Endothelial cell of umbilical vein (primary cell): ENCODE results near the gene PXK. TPM values are rescaled to one million over a fixed set of nuclear protein-coding genes. Genes with fewer than 3 reads are reported as not detected.
A peak's percentile ranks its signal among the peaks of the same experiment; 100 is the strongest.

Source experiments
- BruUV-seq: library from RNA; stranded (reverse); fragments of 400-500 nt; replicated peaks from 2 replicates; lab custom pipeline; 2021; lab: Mats Ljungman, UMichigan
- CTCF ChIA-PET: fragments of 300-600, 350-600 bp; sonication (Branson Sonifier 250); formaldehyde crosslinking; loops from one replicate; lab custom pipeline; 2021; ENCODE audit warnings: antibody characterized with exemption, inconsistent platforms; lab: Charles Lee
- POLR2A ChIA-PET: fragments of 300-600, 350-600 bp; sonication (Branson Sonifier 250); formaldehyde crosslinking; loops from one replicate; lab custom pipeline; 2021; ENCODE audit warnings: antibody characterized with exemption, inconsistent platforms; lab: Charles Lee
- DNase-seq: peaks from one replicate; pipeline ENCODE4 v3.0.0-alpha.2; 2011; ENCODE audit warnings: low read depth, low spot score
- FAIRE-seq: peaks from 2 replicates; lab custom pipeline; 2011; peaks lifted over from hg19 to GRCh38; lab: Jason Lieb, UNC
- H2AFZ ChIP-seq: 2 replicates; pipeline ENCODE4 v1.6.0; 2012; ENCODE audit warnings: low read depth, low read length, control low read depth, inconsistent platforms
- H3K27ac ChIP-seq: 2 replicates; pipeline ENCODE4 v1.5.1; 2011; ENCODE audit warnings: low read depth, mild to moderate bottlenecking, control low read depth, low read length, moderate library complexity; ENCODE audit not compliant: insufficient read depth
- H3K27me3 ChIP-seq, 2 experiments: 2 replicates each; pipeline versions ENCODE4 v1.6.0 to v1.6.1; 2011; ENCODE audit warnings: low read length in 2 of 2, mixed read lengths in 1 of 2; ENCODE audit not compliant: control insufficient read depth in 2 of 2, insufficient read depth in 2 of 2
- H3K36me3 ChIP-seq, 2 experiments: 2 replicates in 1 of 2; 3 replicates in 1 of 2; pipeline ENCODE4 v1.5.1; 2011; ENCODE audit warnings: low read length in 2 of 2, mild to moderate bottlenecking in 1 of 2, moderate library complexity in 1 of 2; ENCODE audit not compliant: control insufficient read depth in 2 of 2, insufficient read depth in 2 of 2; ENCODE audit errors: extremely low read depth in 1 of 2
- H3K4me1 ChIP-seq: 3 replicates; pipeline ENCODE4 v1.5.1; 2011; ENCODE audit warnings: mild to moderate bottlenecking, low read length; ENCODE audit not compliant: control insufficient read depth, insufficient read depth; ENCODE audit errors: extremely low read depth
- H3K4me2 ChIP-seq: 2 replicates; pipeline ENCODE4 v1.6.1; 2011; ENCODE audit warnings: low read length, control low read depth, mixed read lengths; ENCODE audit not compliant: insufficient read depth
- H3K4me3 ChIP-seq, 3 experiments: fragments of 200-600 bp in 1 of 3; sonication (generic), shearing (Covaris generic) in 1 of 3; replicated peaks in 1 of 3; 2 replicates each; pipeline ENCODE4 v1.5.1; 2011 to 2016; ENCODE audit warnings: control low read depth in 3 of 3, low read length in 3 of 3, mild to moderate bottlenecking in 2 of 3, inconsistent platforms in 1 of 3, low read depth in 1 of 3, moderate library complexity in 1 of 3; ENCODE audit not compliant: insufficient read depth in 1 of 3
- H3K79me2 ChIP-seq: 2 replicates; pipeline ENCODE4 v1.6.0; 2012; ENCODE audit warnings: low read length, inconsistent platforms; ENCODE audit not compliant: control insufficient read depth, insufficient read depth
- H3K9ac ChIP-seq: replicated peaks from 2 replicates; pipeline ENCODE3; 2011; ENCODE audit warnings: low read length, control low read depth; ENCODE audit not compliant: insufficient read depth; ENCODE audit errors: extremely low read depth
- H3K9me1 ChIP-seq: replicated peaks from 3 replicates; pipeline ENCODE4 v1.6.0; 2011; ENCODE audit warnings: mild to moderate bottlenecking, low read length; ENCODE audit not compliant: control insufficient read depth, insufficient read depth; ENCODE audit errors: extremely low read depth
- H3K9me3 ChIP-seq: replicated peaks from 2 replicates; pipeline ENCODE4 v1.5.1; 2012; ENCODE audit warnings: low read length, inconsistent platforms; ENCODE audit not compliant: control insufficient read depth, insufficient read depth
- H4K20me1 ChIP-seq: replicated peaks from 2 replicates; pipeline ENCODE3; 2011; ENCODE audit warnings: mild to moderate bottlenecking, low read length; ENCODE audit not compliant: control insufficient read depth, insufficient read depth; ENCODE audit errors: extremely low read depth
- EZH2 ChIP-seq: IDR thresholded peaks from 2 replicates; pipeline ENCODE4 v1.6.1; 2012; ENCODE audit warnings: borderline replicate concordance, low read depth, mild to moderate bottlenecking, moderate library complexity, low read length, inconsistent platforms; ENCODE audit not compliant: severe bottlenecking
- FOS ChIP-seq: IDR thresholded peaks from 2 replicates; pipeline ENCODE4 v1.6.1; 2011; ENCODE audit warnings: mild to moderate bottlenecking, low read length, moderate library complexity, borderline replicate concordance; ENCODE audit not compliant: insufficient read depth
- GATA2 ChIP-seq: IDR thresholded peaks from 2 replicates; pipeline ENCODE4 v1.7.0; 2011; ENCODE audit warnings: low read depth, mild to moderate bottlenecking, moderate library complexity, mixed read lengths, low read length; ENCODE audit not compliant: insufficient read length, insufficient read depth
- JUN ChIP-seq: IDR thresholded peaks from 2 replicates; pipeline ENCODE4 v1.6.1; 2011; ENCODE audit warnings: borderline replicate concordance, low read depth; ENCODE audit not compliant: insufficient read length, insufficient read depth
- MYC ChIP-seq: IDR thresholded peaks from one replicate; pipeline ENCODE4 v1.6.1; 2011; ENCODE audit warnings: mild to moderate bottlenecking, low read depth, low read length
- POLR2A ChIP-seq: IDR thresholded peaks from 2 replicates; pipeline ENCODE4 v1.6.1; 2012; ENCODE audit warnings: low read depth, mild to moderate bottlenecking, control low read depth, low read length
- POLR2AphosphoS5 ChIP-seq: IDR thresholded peaks from 2 replicates; pipeline ENCODE4 v1.6.1; 2012; ENCODE audit warnings: low read depth, mild to moderate bottlenecking, control low read depth, low read length, moderate library complexity; ENCODE audit not compliant: insufficient read depth
- dilution Hi-C: fragments of 300-500 bp; cut with MboI; formaldehyde crosslinking; loops from one replicate; pipeline ENCODE4 v1.15.0; 2019; ENCODE audit warnings: low sequenced_read_pairs; ENCODE audit not compliant: extremely low pct_ligation_motif_present
- intact Hi-C: fragments of 100-400 bp; cut with micrococcal nuclease; formaldehyde crosslinking; loops from one replicate; pipeline ENCODE4 v1.10.0; 2022
- polyA plus RNA-seq, 4 experiments: library from polyadenylated mRNA; depleted of rRNA in 3 of 4; stranded (reverse) in 3 of 4; unstranded in 1 of 4; fragments of >200 nt; gene quantifications; 2 replicates each; pipeline versions ENCODE4 v1.2.1 to v1.2.3, GENCODE V29; 2011 to 2012; ENCODE audit warnings: missing spikeins in 1 of 4
- total RNA-seq: library from RNA; stranded (reverse); gene quantifications from 2 replicates; pipeline ENCODE4 v1.2.3, GENCODE V29; 2021
- TF ChIP-seq, protein P1 (sequence below), 2 donors: IDR thresholded peaks; 1 replicate in 1 of 2; 2 replicates in 1 of 2; pipeline ENCODE4 v1.5.1; 2011; ENCODE audit warnings: low read length in 2 of 2, mild to moderate bottlenecking in 2 of 2, moderate library complexity in 2 of 2, control low read depth in 1 of 2, inconsistent platforms in 1 of 2, low read depth in 1 of 2; ENCODE audit not compliant: insufficient read depth in 1 of 2; ENCODE audit errors: extremely low read depth in 1 of 2
- TF ChIP-seq, protein P2 (sequence below): IDR thresholded peaks from 2 replicates; pipeline ENCODE4 v1.6.1; 2011; ENCODE audit not compliant: insufficient read depth, insufficient read length

PXK gene
- total and polyA plus RNA-seq, 2 donors (not counting 3 experiments of a cell fraction or from before 2014, with no cell fraction given): 11.3 to 14.6 TPM

DNA sequence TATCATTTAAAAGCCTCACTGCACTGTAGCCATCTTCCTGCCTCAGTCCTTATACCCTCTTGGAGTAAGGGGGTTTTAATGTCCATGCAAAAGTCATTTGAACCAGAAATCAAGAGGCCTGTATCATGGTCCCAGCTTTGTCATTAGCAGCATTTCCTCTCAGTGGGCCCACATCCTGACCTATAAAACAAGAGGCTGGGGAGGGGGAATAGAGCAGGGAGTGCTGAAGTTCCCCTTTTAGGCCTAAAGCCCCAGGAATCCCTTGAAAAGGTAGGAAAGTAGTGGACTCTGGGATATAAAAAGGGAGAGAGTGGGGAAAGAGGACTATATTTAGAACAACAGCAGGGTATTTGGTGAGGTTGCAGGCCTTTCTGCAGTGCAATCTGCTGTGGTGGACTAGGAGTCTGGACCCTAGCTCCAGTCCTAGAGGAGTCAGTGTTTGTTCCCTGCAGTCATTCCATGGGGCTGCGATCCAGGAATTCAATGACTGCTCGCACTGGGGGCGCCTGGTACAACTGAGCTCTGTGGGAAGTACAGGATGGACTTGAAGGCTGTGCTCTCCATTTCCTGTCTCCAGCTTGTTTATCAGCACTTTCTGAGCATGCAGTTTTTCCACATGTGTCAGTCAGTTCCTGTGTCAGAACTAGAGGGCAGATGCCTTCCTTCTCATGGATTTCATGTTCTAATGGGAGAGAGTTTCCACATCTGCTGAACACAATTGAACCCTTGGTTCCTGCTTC lies 54.1 kb downstream of the PXK start:
- H3K79me2 ChIP-seq: no peaks in the 10 kb centered on the region
- peak overlapping the region; percentile 49 for H3K4me2 ChIP-seq
- BruUV-seq: no TSS peak
- peak; percentile 95 for DNase-seq
- CTCF ChIA-PET: interaction anchor here (0.7 to 2.0 kb wide), 10 partner anchors 14 to 153 kb away, joined by 3 to 11 read pairs (median 4); partner anchors contain the start of genes HTD2, PDHB and RPP14
- FAIRE-seq: peak; percentile 92
- H2AFZ ChIP-seq: peak overlapping the region; percentile 25
- intact Hi-C loops: loop anchor here (1.0 to 2.0 kb wide), 2 partner anchors 54 to 146 kb away; partner anchors contain the start of gene PXK
- H3K27me3 ChIP-seq: no peaks in the 10 kb centered on the region
- no peaks in the 10 kb centered on the region for H3K9me1 ChIP-seq
- no peaks in the 10 kb centered on the region for H3K36me3 ChIP-seq
- H3K9ac ChIP-seq: no peak overlapping the region
- H3K27ac ChIP-seq: peak overlapping the region; percentile 71
- H4K20me1 ChIP-seq: no peaks in the 10 kb centered on the region
- POLR2A ChIA-PET: no interaction called here
- dilution Hi-C loops: no loop called here
- peak; percentile 50 for TF ChIP-seq FOS
- peak; percentile 43 for TF ChIP-seq GATA2
- peak; percentile 84 for TF ChIP-seq POLR2AphosphoS5
- peak; percentile 57 for TF ChIP-seq POLR2A
- TF ChIP-seq MYC: no peak
- TF ChIP-seq, protein P1, sequence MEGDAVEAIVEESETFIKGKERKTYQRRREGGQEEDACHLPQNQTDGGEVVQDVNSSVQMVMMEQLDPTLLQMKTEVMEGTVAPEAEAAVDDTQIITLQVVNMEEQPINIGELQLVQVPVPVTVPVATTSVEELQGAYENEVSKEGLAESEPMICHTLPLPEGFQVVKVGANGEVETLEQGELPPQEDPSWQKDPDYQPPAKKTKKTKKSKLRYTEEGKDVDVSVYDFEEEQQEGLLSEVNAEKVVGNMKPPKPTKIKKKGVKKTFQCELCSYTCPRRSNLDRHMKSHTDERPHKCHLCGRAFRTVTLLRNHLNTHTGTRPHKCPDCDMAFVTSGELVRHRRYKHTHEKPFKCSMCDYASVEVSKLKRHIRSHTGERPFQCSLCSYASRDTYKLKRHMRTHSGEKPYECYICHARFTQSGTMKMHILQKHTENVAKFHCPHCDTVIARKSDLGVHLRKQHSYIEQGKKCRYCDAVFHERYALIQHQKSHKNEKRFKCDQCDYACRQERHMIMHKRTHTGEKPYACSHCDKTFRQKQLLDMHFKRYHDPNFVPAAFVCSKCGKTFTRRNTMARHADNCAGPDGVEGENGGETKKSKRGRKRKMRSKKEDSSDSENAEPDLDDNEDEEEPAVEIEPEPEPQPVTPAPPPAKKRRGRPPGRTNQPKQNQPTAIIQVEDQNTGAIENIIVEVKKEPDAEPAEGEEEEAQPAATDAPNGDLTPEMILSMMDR (IDR thresholded peaks at IDR 0.05; ENCODE audit: extremely low read depth in 1 of 2, insufficient read depth in 1 of 2, low read depth in 1 of 2, low read length in 2 of 2): peak in 1 of 2 donors; percentile 1
- peak; percentile 49 for TF ChIP-seq JUN
- no peak for TF ChIP-seq EZH2
- TF ChIP-seq, protein P2, sequence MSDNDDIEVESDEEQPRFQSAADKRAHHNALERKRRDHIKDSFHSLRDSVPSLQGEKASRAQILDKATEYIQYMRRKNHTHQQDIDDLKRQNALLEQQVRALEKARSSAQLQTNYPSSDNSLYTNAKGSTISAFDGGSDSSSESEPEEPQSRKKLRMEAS: peak; percentile 41
- peaks cover 40% of the 10 kb centered on the region for H3K4me1 ChIP-seq
- no peak overlapping the region for H3K4me3 ChIP-seq
- H3K9me3 ChIP-seq: no peaks in the 10 kb centered on the region
